WTC11 (cell line): ENCODE measurements around the gene REG4. TPM values are rescaled to one million over a fixed set of nuclear protein-coding genes. Genes with fewer than 3 reads are reported as not detected.

Source experiments
- ATAC-seq: fragments of 200-7000 bp; cut with Tn5 transposase; 2 replicates; pipeline ENCODE4 v1.10.0; 2021; ENCODE audit warnings: mild to moderate bottlenecking, moderate library complexity
- CTCF ChIA-PET: fragments of 300-600 bp; sonication (Branson Sonifier 250); formaldehyde crosslinking; loops from one replicate; lab custom pipeline; 2021; ENCODE audit warnings: antibody characterized with exemption; lab: Charles Lee
- POLR2A ChIA-PET: fragments of 350-600 bp; sonication (Branson Sonifier 250); formaldehyde crosslinking; loops from one replicate; lab custom pipeline; 2021; ENCODE audit warnings: antibody characterized with exemption; lab: Charles Lee
- DNase-seq: peaks from one replicate; pipeline ENCODE4 v3.0.0; 2021; ENCODE audit warnings: low spot score
- H3K27ac Mint-ChIP-seq: 2 replicates; pipeline ENCODE4 v1.8.0; 2021; ENCODE audit warnings: mixed read lengths
- H3K27me3 Mint-ChIP-seq: 2 replicates; pipeline ENCODE4 v1.8.0; 2021; ENCODE audit warnings: low read depth, mild to moderate bottlenecking, moderate library complexity, mixed read lengths
- H3K36me3 Mint-ChIP-seq: 2 replicates; pipeline ENCODE4 v1.8.0; 2021; ENCODE audit warnings: mixed read lengths
- H3K4me1 Mint-ChIP-seq: 2 replicates; pipeline ENCODE4 v1.8.0; 2022; ENCODE audit warnings: mixed read lengths
- H3K4me3 Mint-ChIP-seq: 2 replicates; pipeline ENCODE4 v1.8.0; 2021; ENCODE audit warnings: mild to moderate bottlenecking, moderate library complexity, mixed read lengths
- H3K9me3 Mint-ChIP-seq: 2 replicates; pipeline ENCODE4 v1.8.0; 2021; ENCODE audit warnings: mixed read lengths
- ATF1 ChIP-seq: sonication (generic); formaldehyde crosslinking; IDR thresholded peaks from 2 replicates; pipeline ENCODE4 v1.8.1; 2023; ENCODE audit warnings: mild to moderate bottlenecking, moderate library complexity, missing genetic modification reagents
- CBFB ChIP-seq: sonication (generic); formaldehyde crosslinking; IDR thresholded peaks from 2 replicates; pipeline ENCODE4 v1.8.1; 2022; ENCODE audit warnings: mild to moderate bottlenecking, low read depth, missing genetic modification reagents
- CTCF ChIP-seq: fragments of 200-600 bp; IDR thresholded peaks from 2 replicates; pipeline ENCODE4 v1.8.0; 2022; ENCODE audit warnings: antibody characterized with exemption
- E2F4 ChIP-seq: sonication (generic); formaldehyde crosslinking; IDR thresholded peaks from 2 replicates; pipeline ENCODE4 v1.8.1; 2022; ENCODE audit warnings: low read depth, mild to moderate bottlenecking, moderate library complexity, missing genetic modification reagents, borderline replicate concordance
- E2F5 ChIP-seq: sonication (generic); formaldehyde crosslinking; IDR thresholded peaks from 2 replicates; pipeline ENCODE4 v1.8.1; 2022; ENCODE audit warnings: mild to moderate bottlenecking, moderate library complexity, missing genetic modification reagents
- GRHL2 ChIP-seq: fragments of 250-450 bp; sonication (Bioruptor Pico); IDR thresholded peaks from 2 replicates; pipeline ENCODE4 v1.8.0; 2022; ENCODE audit warnings: mild to moderate bottlenecking, moderate library complexity; ENCODE audit not compliant: insufficient replicate concordance, severe bottlenecking
- HMGXB4 ChIP-seq: sonication (generic); formaldehyde crosslinking; IDR thresholded peaks from 2 replicates; pipeline ENCODE4 v1.8.1; 2023; ENCODE audit warnings: mild to moderate bottlenecking, moderate library complexity, missing genetic modification reagents
- NR3C1 ChIP-seq: sonication (generic); formaldehyde crosslinking; conservative IDR thresholded peaks from 2 replicates; pipeline ENCODE4 v1.8.1; 2023; ENCODE audit warnings: low read depth, mild to moderate bottlenecking, missing genetic modification reagents
- PRRX2 ChIP-seq: fragments of 250-450 bp; sonication (Bioruptor Pico); IDR thresholded peaks from 2 replicates; pipeline ENCODE4 v1.8.0; 2021; ENCODE audit warnings: mild to moderate bottlenecking
- RELA ChIP-seq: sonication (generic); formaldehyde crosslinking; IDR thresholded peaks from 2 replicates; pipeline ENCODE4 v1.8.1; 2022; ENCODE audit warnings: missing genetic modification reagents, mild to moderate bottlenecking, borderline replicate concordance
- STAT6 ChIP-seq: sonication (generic); formaldehyde crosslinking; conservative IDR thresholded peaks from 2 replicates; pipeline ENCODE4 v1.8.1; 2023; ENCODE audit warnings: mild to moderate bottlenecking, low read depth, missing genetic modification reagents, moderate library complexity
- TCF7 ChIP-seq: sonication (generic); formaldehyde crosslinking; IDR thresholded peaks from 2 replicates; pipeline ENCODE4 v1.8.0; 2022; ENCODE audit warnings: mild to moderate bottlenecking, low read depth, missing genetic modification reagents, moderate library complexity
- USF2 ChIP-seq: sonication (generic); formaldehyde crosslinking; IDR thresholded peaks from 2 replicates; pipeline ENCODE4 v1.8.1; 2023; ENCODE audit warnings: mild to moderate bottlenecking, missing genetic modification reagents, moderate library complexity
- ZNF281 ChIP-seq: sonication (generic); formaldehyde crosslinking; IDR thresholded peaks from 2 replicates; pipeline ENCODE4 v1.8.0; 2023; ENCODE audit warnings: mild to moderate bottlenecking, missing genetic modification reagents
- ZNF416 ChIP-seq: fragments of 250-450 bp; sonication (Bioruptor Pico); IDR thresholded peaks from 2 replicates; pipeline ENCODE4 v1.9.0; 2021; ENCODE audit warnings: mild to moderate bottlenecking, inconsistent platforms
- ZNF423 ChIP-seq: fragments of 250-450 bp; sonication (Bioruptor Pico); IDR thresholded peaks from 2 replicates; pipeline ENCODE4 v2.1.2; 2022; ENCODE audit warnings: mild to moderate bottlenecking, moderate library complexity
- ZNF512 ChIP-seq: sonication (generic); formaldehyde crosslinking; IDR thresholded peaks from 2 replicates; pipeline ENCODE4 v1.8.1; 2022; ENCODE audit warnings: missing genetic modification reagents, borderline replicate concordance
- total RNA-seq: library from RNA; stranded (reverse); gene quantifications from 3 replicates; pipeline ENCODE4 v1.2.3, GENCODE V29; 2021

The REG4 gene
- total RNA-seq, 1 experiment from 2014 or later, result 0.31 TPM

GRCh38 chr1:119828266-119828665 is 17.0 kb upstream of the REG4 start (continued):
- TF ChIP-seq HMGXB4 (no peak), STAT6 (CRISPR knock-in tag) (no peak), USF2 (no peak), E2F4 (CRISPR knock-in tag) (no peak), TCF7 (CRISPR knock-in tag) (no peak), E2F5 (CRISPR knock-in tag) (no peak), ZNF423 (CRISPR knock-in tag) (no peak), RELA (no peak)

- H3K4me3 Mint-ChIP-seq, result no peak overlapping the region
- TF ChIP-seq CTCF, result peak; percentile 36; the same call in 1 of the 2 replicates
- TF ChIP-seq CBFB (CRISPR knock-in tag), result no peak
- H3K4me1 Mint-ChIP-seq, result no peaks in the 10 kb centered on the region
- ATAC-seq, result peak; percentile 81
- H3K27me3 Mint-ChIP-seq, result peaks cover 2% of the 10 kb centered on the region; the same call in 1 of the 2 replicates
- ChIA-PET POLR2A (no interaction called here), CTCF (interaction anchor here (0.7 to 2.3 kb wide), 10 partner anchors 9 to 84 kb away, joined by 3 to 9 read pairs (median 4); partner anchors contain the start of gene ADAM30)
- peaks cover 7% of the 10 kb centered on the region; the same call in 1 of the 2 replicates for H3K9me3 Mint-ChIP-seq
- DNase-seq, result no peak
- H3K36me3 Mint-ChIP-seq, result no peaks in the 10 kb centered on the region
- no peak overlapping the region for H3K27ac Mint-ChIP-seq
Measured at GRCh38 chr1:119827010-119827409, 15.8 kb upstream of the REG4 start.

- Mint-ChIP-seq H3K27me3 (peaks cover 3% of the 10 kb centered on the region; the same call in 1 of the 2 replicates), H3K27ac (no peak overlapping the region), H3K9me3 (no peaks in the 10 kb centered on the region), H3K36me3 (no peaks in the 10 kb centered on the region), H3K4me1 (no peaks in the 10 kb centered on the region), H3K4me3 (no peak overlapping the region)
- TF ChIP-seq ZNF416 (CRISPR knock-in tag) (no peak), NR3C1 (no peak), GRHL2 (CRISPR knock-in tag) (no peak), ZNF512 (no peak), PRRX2 (CRISPR knock-in tag) (no peak), ZNF281 (CRISPR knock-in tag) (no peak), ATF1 (CRISPR knock-in tag) (no peak)
- ChIA-PET CTCF (interaction anchor here (1.0 to 1.1 kb wide), 2 partner anchors 14 to 22 kb away, joined by 3 to 4 read pairs; no protein-coding TSS in a partner anchor), POLR2A (no interaction called here)
- no peak for DNase-seq
- no peak for ATAC-seq
Measured at GRCh38 chr1:119822406-119822805, 11.1 kb upstream of the REG4 start.
